UCSD-AML1 (cell line): ENCODE data around the gene WNT3A.

Experiments
- DNase-seq: peaks from one replicate; lab custom pipeline; 2025; ENCODE audit not compliant: unreplicated experiment; lab: John Stamatoyannopoulos, UW

WNT3A gene

GRCh38 chr1:228031276-228031995, 24.6 kb downstream of the WNT3A start:
- no peak for DNase-seq

GRCh38 chr1:228032041-228032440, 25.2 kb downstream of the WNT3A start:
- no peak for DNase-seq

- no peak for DNase-seq
Measured at GRCh38 chr1:228033376-228033775, 26.6 kb downstream of the WNT3A start.

- no peak for DNase-seq
Measured at GRCh38 chr1:228034954-228035837, 28.4 kb downstream of the WNT3A start.

GRCh38 chr1:228035844-228036243, 29.0 kb downstream of the WNT3A start:
- DNase-seq, result no peak

GRCh38 chr1:228036701-228037231, 30.0 kb downstream of the WNT3A start:
- DNase-seq, result no peak

- no peak for DNase-seq
Measured at GRCh38 chr1:228037401-228038386, 30.9 kb downstream of the WNT3A start.

GRCh38 chr1:228038387-228039005, 31.7 kb downstream of the WNT3A start:
- DNase-seq, result no peak

- no peak for DNase-seq
Measured at GRCh38 chr1:228039006-228039903, 32.5 kb downstream of the WNT3A start.

- no peak for DNase-seq
Measured at GRCh38 chr1:228039986-228040385, 33.2 kb downstream of the WNT3A start.

GRCh38 chr1:228041316-228041715, 34.5 kb downstream of the WNT3A start:
- DNase-seq, result no peak

- DNase-seq, result no peak
Measured at GRCh38 chr1:228042508-228042907, 35.7 kb downstream of the WNT3A start.

- no peak for DNase-seq
Measured at GRCh38 chr1:228043281-228043848, 36.6 kb downstream of the WNT3A start.

GRCh38 chr1:228044961-228045360, 38.2 kb downstream of the WNT3A start:
- DNase-seq, result no peak

- no peak for DNase-seq
Measured at GRCh38 chr1:228045405-228045804, 38.6 kb downstream of the WNT3A start.

- no peak for DNase-seq
Measured at GRCh38 chr1:228045871-228046270, 39.1 kb downstream of the WNT3A start.

GRCh38 chr1:228046421-228047182, 39.8 kb downstream of the WNT3A start:
- DNase-seq, result no peak

GRCh38 chr1:228047183-228047466, 40.3 kb downstream of the WNT3A start:
- DNase-seq, result no peak
